ENCODE data around the gene RABL2A. TPM values are rescaled to one million over a fixed set of nuclear protein-coding genes. Genes with fewer than 3 reads are reported as not detected.
"Not testable (repeated sequence)": the region's sequence is repeated elsewhere in the genome, so short reads cannot be mapped to it uniquely, and the experiment has no call there.

Gene RABL2A
- polyA plus RNA-seq, 2 of the 4 experiments (the other 2 are of a cell fraction): 13.0 to 20.8 TPM

GRCh38 chr2:113632849-113633345 lies 5.8 kb downstream of the RABL2A start:
- CTCF ChIA-PET; POLR2A ChIA-PET; ATAC-seq; H3K4me3 ChIP-seq; H3K9me3 ChIP-seq; FAIRE-seq; H3K4me2 ChIP-seq; H3K4me1 ChIP-seq; DNase-seq (ENCODE audit: low read depth in 1 of 2, low spot score in 1 of 2); H3K27ac ChIP-seq: not testable (repeated sequence)
- 81% methylated on average over 4 of the region's 4 CpGs for WGBS (ENCODE audit: missing lambda C conversion rate)

DNA sequence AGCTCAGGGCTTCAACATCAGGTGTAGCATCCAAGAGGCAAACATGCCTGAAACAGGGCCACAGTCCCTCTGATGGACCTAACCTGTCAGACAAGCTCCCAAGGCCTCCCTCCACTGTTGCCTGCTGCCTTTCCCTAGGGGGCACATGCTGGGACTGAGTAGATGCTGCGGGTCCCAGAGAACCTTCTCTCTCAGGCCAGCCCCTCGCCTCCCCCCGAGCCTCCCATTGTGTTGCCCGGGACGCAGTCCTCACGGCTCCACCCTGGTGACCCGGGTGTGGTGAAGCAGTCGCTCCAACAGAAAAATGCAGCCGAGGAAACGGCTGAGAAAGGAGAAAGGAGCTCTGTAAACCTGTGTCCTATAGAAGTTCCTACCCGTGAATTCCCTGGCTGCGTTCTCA lies 8.3 kb downstream of the RABL2A start:
- FAIRE-seq, ATAC-seq: not testable (repeated sequence)

DNA sequence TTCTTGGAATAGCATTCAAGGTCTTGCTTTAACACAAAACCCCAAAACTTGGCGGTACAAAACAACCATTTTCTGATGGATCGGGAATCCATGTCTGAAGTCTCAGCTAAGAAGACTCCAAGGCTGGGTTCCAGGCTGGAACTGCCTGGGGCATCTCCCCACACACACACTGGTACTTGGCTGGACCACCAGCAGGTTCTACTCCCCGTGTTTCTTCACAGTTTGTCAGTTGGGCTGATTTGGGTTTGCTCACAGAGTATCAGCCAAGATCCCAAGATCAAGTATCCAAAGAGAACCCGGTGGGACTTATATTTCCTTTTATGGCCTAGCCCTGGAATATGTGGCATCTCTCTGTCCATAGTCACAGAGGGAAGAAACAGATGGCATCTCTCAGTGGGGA lies 9.2 kb downstream of the RABL2A start:
- H3K4me3 ChIP-seq; FAIRE-seq; H3K27ac ChIP-seq; ATAC-seq; DNase-seq (ENCODE audit: low read depth in 1 of 2, low spot score in 1 of 2); CTCF ChIA-PET; H3K4me2 ChIP-seq; H3K9me3 ChIP-seq; H3K4me1 ChIP-seq; POLR2A ChIA-PET: not testable (repeated sequence)
- 100% methylated on average over 2 of the region's 4 CpGs for WGBS (ENCODE audit: missing lambda C conversion rate)

More for the DNA sequence above, 8.3 kb downstream of the RABL2A start:
- DNase-seq (ENCODE audit: low read depth in 1 of 2, low spot score in 1 of 2); CTCF ChIA-PET; POLR2A ChIA-PET; H3K27ac ChIP-seq; H3K9me3 ChIP-seq; H3K4me1 ChIP-seq; H3K4me2 ChIP-seq; H3K4me3 ChIP-seq: not testable (repeated sequence)
- 86% methylated on average over 10 of the region's 12 CpGs for WGBS (ENCODE audit: missing lambda C conversion rate)

GRCh38 chr2:113638084-113638483 lies 11.0 kb downstream of the RABL2A start:
- ATAC-seq; DNase-seq (ENCODE audit: low read depth in 1 of 2, low spot score in 1 of 2); H3K9me3 ChIP-seq; CTCF ChIA-PET; H3K4me2 ChIP-seq; H3K27ac ChIP-seq; H3K4me1 ChIP-seq; H3K4me3 ChIP-seq; FAIRE-seq; POLR2A ChIA-PET: not testable (repeated sequence)
- WGBS (ENCODE audit: missing lambda C conversion rate): 88% methylated on average over 3 of the region's 3 CpGs

GRCh38 chr2:113646217-113646616 lies 19.2 kb downstream of the RABL2A start:
- peak in 1 of 2 experiments; percentile 38; a peak in 1 of 6 replicates for ATAC-seq
- DNase-seq (ENCODE audit: low read depth in 1 of 2, low spot score in 1 of 2); FAIRE-seq; POLR2A ChIA-PET; CTCF ChIA-PET; H3K4me2 ChIP-seq; H3K4me3 ChIP-seq; H3K27ac ChIP-seq; H3K4me1 ChIP-seq; H3K9me3 ChIP-seq: not testable (repeated sequence)
- WGBS (ENCODE audit: missing lambda C conversion rate): 86% methylated on average over 2 of the region's 2 CpGs

DNA sequence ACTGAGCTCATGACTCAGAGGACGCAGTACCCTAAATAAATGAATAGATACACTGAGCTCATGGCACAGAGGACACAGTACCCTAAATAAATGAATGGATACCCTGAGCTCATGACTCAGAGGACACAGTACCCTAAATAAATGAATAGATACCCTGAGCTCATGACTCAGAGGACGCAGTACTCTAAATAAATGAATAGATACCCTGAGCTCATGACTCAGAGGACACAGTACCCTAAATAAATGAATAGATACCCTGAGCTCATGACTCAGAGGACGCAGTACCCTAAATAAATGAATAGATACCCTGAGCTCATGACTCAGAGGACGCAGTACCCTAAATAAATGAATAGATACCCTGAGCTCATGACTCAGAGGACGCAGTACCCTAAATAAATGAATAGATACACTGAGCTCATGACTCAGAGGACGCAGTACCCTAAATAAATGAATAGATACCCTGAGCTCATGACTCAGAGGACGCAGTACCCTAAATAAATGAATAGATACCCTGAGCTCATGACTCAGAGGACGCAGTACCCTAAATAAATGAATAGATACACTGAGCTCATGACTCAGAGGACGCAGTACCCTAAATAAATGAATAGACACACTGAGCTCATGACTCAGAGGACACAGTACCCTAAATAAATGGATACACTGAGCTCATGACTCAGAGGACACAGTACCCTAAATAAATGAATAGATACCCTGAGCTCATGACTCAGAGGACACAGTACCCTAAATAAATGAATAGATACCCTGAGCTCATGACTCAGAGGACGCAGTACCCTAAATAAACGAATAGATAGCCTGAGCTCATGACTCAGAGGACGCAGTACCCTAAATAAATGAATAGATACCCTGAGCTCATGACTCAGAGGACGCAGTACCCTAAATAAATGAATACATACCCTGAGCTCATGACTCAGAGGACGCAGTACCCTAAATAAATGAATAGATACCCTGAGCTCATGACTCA lies 24.1 kb downstream of the RABL2A start:
- POLR2A ChIA-PET; H3K4me2 ChIP-seq; DNase-seq (ENCODE audit: low read depth in 1 of 2, low spot score in 1 of 2); H3K4me3 ChIP-seq; H3K27ac ChIP-seq; H3K4me1 ChIP-seq; ATAC-seq; CTCF ChIA-PET; H3K9me3 ChIP-seq; FAIRE-seq: not testable (repeated sequence)
- 0 out of 2 replicates have a peak, but pooled peaks have one; percentile 25 for TF ChIP-seq JUNB (IDR thresholded peaks at IDR 0.05)
- WGBS (ENCODE audit: missing lambda C conversion rate): 2% methylated on average over 7 of the region's 14 CpGs

DNA sequence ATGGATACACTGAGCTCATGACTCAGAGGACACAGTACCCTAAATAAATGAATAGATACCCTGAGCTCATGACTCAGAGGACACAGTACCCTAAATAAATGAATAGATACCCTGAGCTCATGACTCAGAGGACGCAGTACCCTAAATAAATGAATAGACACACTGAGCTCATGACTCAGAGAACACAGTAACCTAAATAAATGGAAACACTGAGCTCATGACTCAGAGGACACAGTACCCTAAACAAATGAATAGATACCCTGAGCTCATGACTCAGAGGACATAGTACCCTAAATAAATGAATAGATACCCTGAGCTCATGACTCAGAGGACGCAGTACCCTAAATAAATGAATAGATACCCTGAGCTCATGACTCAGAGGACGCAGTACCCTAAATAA lies 25.5 kb downstream of the RABL2A start:
- ATAC-seq; POLR2A ChIA-PET; FAIRE-seq; H3K27ac ChIP-seq; H3K4me1 ChIP-seq; H3K4me2 ChIP-seq; H3K9me3 ChIP-seq; H3K4me3 ChIP-seq; CTCF ChIA-PET; DNase-seq (ENCODE audit: low read depth in 1 of 2, low spot score in 1 of 2): not testable (repeated sequence)
- WGBS (ENCODE audit: missing lambda C conversion rate): no CpG with 5 or more reads among the region's 3 CpGs

GRCh38 chr2:113656031-113656624 lies 29.1 kb downstream of the RABL2A start:
- Histone ChIP-seq H3K4me3 (peak overlapping the region; percentile 54), H3K27ac (peak overlapping the region in 1 of 2 experiments; percentile 53; a peak in 3 of 6 replicates), H3K4me2 (peak overlapping the region; percentile 58)
- DNase-seq (ENCODE audit: low read depth in 1 of 2, low spot score in 1 of 2): peak in 1 of 2 experiments; percentile 34
- POLR2A ChIA-PET: interaction anchor here (0.6 kb wide), 1 partner anchor 40 kb away, joined by 3 read pairs; no protein-coding TSS in a partner anchor
- peak in 1 of 2 experiments; percentile 72; a peak in 4 of 6 replicates for ATAC-seq
- H3K9me3 ChIP-seq, H3K4me1 ChIP-seq, FAIRE-seq, CTCF ChIA-PET: not testable (repeated sequence)
- under 1% methylated on average over 15 of the region's 27 CpGs for WGBS (ENCODE audit: missing lambda C conversion rate)

DNA sequence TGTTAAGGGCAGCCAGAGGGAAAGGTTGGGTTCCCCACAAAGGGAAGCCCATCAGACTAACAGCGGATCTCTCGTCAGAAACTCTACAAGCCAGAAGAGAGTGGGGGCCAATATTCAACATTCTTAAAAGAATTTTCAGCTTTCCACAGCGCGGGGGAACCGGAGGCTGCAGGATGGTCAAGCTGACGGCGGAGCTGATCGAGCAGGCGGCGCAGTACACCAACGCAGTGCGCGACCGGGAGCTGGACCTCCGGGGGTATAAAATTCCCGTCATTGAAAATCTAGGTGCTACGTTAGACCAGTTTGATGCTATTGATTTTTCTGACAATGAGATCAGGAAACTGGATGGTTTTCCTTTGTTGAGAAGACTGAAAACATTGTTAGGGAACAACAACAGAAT lies 30.7 kb downstream of the RABL2A start:
- ATAC-seq; H3K27ac ChIP-seq; H3K4me3 ChIP-seq; DNase-seq (ENCODE audit: low read depth in 1 of 2, low spot score in 1 of 2); H3K4me2 ChIP-seq; H3K9me3 ChIP-seq; FAIRE-seq; POLR2A ChIA-PET; H3K4me1 ChIP-seq; CTCF ChIA-PET: not testable (repeated sequence)
- 93% methylated on average over 17 of the region's 17 CpGs for WGBS (ENCODE audit: missing lambda C conversion rate)

GRCh38 chr2:113663285-113664060 lies 36.4 kb downstream of the RABL2A start:
- ATAC-seq, FAIRE-seq, POLR2A ChIA-PET: not testable (repeated sequence)

More at GRCh38 chr2:113663285-113664060, 36.4 kb downstream of the RABL2A start:
- WGBS (ENCODE audit: missing lambda C conversion rate): 64% methylated on average over 10 of the region's 10 CpGs
- H3K27ac ChIP-seq; CTCF ChIA-PET; H3K9me3 ChIP-seq; H3K4me3 ChIP-seq; H3K4me1 ChIP-seq; H3K4me2 ChIP-seq; DNase-seq (ENCODE audit: low read depth in 1 of 2, low spot score in 1 of 2): not testable (repeated sequence)

All from A549 (cell line).